Measurements from ENCODE around the gene TTLL11.

TTLL11 gene

DNA sequence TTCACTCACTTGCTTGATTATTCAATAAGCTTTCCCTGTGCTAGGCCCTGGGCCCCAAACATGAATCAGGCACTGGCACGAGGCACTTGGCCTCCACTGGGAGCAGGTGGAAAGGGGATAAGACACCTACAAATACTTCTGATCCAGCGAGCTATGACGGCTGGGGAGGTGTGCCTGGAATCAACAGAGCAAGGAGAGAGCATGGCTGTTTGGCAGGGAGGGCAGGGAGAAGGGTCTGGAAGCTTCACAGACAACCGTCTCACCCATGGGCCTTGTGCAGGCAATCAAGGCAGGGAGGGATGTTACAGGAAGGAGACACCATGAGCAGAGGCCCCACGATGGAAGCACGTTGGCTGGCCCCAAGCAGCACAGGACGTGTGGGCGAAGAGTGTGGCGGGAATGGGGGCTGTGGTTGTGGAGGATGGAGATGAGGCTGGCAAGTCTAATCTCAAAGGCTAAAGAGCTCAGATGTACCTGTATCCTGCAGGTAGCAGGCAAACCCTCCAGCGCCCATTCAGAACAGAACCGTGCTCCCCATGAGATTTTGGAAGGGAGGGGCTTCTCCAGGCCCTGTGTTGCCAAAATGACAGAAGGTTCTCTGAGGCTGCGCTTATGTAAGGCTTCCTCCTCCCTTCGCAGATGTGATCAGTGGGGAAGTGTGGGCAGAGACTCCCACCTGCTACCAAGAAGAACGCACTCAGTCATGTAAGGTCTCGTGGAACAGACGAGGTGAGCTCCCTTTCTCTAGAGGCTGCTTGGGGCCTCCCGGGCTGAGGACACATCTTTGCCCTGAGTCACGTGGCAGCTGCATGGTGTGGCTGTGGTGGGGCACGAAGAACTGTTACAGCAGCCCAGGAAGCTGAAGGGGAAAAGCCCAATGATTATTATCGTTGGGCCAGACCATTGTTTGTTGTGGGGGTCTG lies 252.0 kb downstream of the TTLL11 start:
- no peak for DNase-seq

DNA sequence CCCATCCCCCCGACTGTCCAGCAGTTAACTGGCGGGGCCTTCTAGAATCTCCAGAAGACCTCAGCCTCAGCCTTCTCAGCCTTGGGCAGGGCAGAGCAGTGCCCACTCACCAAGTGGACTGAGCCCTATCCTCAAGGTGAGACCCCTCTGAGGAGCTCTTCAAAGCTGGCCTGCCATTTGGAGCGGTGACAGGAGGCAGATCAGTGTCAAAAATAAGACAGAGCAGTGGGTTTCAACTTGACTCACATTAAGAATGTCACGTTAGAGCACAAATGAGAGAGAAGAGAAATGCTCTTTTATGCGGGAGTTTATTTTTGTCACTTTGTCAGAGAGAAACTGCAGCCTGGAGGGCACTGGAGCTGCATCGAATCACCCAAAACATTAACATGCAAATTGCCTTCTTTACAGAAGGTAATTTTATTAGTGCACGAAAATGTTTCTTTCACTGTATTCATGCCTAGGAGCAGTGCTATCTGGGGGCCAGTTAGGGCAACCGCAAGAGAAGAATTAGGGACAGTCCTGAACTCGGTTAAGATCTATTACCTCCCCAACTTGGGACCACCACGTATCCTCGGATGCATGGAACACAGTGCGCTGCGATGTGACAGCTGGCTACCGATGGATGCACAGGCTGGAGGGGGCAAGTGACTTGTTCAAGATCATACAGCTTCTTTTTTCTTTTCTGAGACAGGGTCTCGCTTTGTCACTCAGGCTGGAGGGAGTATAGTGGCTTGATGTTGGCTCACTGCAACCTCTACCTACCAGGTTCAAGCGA lies 253.2 kb downstream of the TTLL11 start:
- DNase-seq, result no peak

DNA sequence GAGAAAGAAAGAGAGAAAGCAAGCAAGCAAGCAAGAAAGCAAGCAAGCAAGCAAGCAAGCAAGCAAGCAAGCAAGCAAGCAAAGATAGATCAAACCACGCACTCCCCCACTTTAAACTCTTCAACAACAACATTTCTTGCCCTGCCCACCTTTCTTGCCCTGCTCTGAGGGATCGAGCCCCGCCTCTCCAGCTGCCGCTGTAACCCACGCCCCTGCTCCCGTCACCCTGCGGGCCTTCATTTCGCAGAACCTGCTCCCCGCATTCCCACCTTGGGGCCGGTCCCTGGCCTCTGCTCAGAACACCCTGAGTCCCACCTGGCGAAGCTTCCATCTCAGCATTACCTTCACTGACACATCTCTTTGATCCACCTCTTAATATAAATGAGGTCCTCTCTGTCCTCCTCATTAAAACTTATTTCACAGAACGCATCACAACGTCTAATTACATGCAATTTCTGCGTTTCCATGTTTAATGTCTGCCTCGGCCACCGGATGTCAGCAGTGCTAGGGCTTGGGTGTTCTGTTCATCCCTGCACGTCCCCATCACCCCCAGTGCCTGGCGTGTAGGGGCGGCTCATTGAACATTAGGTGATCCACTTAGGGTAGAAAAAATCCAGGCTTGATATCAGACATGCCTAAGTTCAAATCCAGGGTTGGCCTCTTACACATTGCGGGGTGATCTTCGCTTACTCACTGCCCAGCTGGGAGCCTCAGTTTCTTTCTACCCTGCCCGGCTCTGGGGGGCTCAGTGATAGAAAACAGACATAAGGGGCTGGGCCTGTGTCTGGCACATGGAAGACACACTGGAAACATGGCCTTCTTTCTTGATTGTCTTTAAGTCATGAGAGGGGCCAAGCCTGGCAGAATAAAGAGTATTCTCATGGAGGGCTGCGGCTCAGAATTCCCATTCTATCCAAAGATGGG lies 254.1 kb downstream of the TTLL11 start:
- no peak for DNase-seq

DNA sequence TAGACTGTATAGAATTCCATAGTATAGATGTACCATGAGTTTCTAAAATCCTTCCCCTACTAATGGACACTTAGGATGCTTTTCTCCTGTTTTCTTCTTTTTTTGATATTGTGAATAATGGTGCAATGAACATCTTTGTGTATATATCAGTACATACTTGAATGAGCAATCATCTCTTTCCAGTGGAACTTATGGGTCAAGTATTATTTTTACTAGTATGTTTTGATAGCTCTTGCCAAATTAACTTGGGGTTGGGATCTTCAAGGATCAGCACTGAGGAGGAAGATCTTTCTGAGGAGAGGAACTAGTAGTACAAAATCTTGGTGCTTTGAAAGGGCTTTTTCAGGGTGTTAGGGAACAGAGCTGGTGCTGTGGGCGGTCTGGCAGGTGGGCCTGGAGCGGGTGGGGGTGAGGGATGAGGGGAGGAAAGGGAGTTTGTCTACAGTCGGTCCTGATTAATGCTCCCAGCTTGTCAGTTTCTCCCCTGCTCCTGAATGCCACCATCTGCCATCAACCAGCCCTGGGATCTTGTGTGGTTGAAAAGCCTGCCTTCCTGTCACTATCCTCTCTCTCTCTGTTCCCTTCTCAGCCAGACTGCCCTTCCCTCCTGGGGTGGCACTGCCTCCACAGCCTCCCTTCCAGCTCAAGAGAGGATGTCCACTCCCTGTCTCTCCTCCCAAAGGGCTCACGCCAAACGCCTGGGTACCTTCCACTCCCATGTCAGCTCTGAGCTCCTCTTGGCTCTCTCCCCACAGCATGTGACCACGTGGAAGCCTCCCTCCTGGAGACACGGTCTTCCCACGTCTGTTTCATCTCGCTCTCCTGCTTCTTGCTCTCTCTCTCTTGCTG lies 255.8 kb downstream of the TTLL11 start:
- DNase-seq, result peak; percentile 26

DNA sequence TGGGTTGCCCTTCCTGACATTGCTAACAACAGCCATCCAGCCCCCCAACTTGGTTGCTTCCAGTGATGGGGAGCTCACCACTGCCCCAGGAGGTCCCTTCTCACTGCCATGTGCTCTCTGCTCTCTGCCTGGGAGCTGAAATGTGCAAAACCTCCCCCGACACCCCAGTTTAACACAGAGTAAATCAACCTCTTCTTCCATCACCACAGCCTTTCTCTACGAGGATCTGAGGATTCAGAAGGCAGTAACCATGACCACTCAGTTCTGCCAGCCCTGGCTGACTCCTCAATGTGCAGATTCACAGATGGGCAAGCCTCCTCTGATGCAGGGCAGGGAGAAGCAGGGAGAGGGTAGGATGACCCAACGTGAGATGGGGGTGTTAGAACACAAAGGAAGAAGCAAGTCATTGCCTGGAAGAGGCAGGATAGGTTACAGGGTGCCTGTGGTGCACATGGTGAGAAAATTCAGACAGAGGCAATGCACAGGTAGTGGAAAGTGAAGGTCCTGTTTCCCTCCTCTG lies 256.7 kb downstream of the TTLL11 start:
- DNase-seq, result no peak

DNA sequence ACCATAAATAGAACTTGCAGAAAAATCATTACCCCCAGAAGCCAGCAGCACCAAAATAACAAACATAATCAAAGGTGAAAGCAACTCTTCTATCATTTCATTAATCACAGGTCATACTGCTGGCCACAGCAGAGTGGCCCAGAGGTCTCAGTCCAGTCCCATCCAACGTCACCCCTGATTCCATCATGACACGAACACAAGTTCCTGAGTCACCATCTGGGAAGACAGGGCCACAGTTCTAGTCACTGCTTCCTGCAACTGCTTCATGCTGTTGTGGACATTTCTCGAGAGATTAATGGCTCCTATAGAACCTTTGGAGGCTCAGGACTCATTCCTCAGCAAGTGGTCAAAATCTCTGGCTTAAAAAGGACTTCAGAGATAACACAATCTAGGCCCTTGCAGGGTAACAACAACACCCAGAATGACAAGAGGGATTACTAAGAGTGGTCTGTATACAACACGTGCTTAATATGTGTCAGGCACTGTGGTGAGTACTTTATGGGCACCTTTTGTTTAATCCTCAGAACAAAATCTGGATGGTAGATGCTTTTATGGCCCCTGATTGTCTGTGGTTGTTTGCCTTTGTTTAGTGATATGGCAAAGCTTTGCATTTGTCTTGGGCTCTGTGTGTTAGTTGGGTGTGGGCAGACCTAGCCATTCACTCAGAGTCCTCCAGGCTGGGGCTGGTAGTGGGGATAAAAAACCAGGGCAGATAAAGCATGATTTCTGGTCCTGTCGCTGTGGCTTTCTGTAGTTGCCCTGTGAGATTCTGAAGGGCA lies 257.3 kb downstream of the TTLL11 start:
- DNase-seq, result no peak

DNA sequence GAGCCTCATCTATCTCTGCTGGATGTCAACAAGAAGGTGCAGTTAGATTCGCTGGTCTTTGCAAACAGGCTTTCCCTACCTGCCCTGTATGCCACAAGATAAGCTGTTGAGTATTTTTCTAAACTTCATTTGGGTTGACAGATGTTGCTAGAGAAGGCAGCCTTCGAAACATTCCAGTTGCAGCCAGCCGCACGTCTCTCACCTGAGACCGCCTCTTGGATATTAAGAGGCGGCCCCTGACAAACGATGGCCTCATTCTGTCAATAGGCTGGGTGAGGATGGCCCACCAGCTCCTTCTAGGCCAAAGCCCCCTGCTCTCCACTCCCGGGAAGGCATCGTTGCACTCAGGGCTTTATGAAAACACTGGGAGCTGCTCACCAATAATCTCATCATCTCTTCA lies 260.0 kb downstream of the TTLL11 start:
- DNase-seq, result no peak

DNA sequence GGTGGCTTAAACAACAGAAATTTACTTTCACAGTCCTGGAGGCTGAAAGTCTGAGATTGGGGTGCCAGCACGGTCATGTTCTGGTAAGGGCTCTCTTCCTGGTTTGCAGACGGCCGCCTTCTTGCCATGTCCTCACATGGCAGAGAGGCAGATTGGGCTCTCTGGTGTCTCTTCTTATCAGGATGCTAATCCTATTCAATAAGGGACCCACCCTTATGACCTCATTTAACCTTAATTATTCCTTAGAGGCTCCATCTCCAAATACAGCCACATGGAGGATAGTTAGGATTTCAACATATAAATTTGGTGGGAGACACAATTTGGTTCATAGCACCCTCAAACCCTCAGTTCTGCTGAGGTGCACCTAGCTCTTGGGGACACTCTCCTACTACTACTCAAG lies 261.2 kb downstream of the TTLL11 start:
- DNase-seq, result no peak

DNA sequence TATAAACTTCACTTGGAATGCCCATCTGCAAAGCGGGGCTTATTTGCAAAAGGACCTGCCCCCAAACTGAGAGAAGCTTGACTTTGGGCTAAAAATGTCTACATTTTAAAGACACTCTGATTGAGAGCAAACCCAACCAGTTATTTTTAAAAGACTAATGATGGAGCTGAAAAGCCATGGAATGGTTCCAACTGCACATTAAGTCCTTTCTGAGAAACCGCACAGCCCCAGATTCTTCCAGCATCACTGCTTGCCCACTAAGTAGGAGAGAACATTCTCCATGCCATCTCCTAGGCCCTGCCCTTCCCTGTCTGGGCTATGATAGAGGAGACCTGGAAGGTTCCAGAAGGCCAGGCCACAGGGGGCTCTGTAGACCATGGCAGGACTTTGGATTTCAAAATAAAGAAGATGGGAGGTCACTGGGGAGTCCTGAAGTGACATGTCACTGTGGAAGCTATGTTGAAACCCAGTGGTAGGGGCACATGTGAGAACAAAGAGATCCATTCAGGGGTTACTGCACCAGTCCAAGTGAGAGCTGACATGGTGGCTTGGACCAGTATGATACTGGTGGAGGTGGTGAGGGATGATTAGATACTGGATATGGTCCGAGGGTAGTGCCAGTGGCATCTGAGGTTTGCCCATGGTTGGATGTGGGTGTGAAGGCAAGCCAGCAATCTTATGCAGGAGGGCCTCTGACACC lies 262.5 kb downstream of the TTLL11 start:
- DNase-seq, result no peak

DNA sequence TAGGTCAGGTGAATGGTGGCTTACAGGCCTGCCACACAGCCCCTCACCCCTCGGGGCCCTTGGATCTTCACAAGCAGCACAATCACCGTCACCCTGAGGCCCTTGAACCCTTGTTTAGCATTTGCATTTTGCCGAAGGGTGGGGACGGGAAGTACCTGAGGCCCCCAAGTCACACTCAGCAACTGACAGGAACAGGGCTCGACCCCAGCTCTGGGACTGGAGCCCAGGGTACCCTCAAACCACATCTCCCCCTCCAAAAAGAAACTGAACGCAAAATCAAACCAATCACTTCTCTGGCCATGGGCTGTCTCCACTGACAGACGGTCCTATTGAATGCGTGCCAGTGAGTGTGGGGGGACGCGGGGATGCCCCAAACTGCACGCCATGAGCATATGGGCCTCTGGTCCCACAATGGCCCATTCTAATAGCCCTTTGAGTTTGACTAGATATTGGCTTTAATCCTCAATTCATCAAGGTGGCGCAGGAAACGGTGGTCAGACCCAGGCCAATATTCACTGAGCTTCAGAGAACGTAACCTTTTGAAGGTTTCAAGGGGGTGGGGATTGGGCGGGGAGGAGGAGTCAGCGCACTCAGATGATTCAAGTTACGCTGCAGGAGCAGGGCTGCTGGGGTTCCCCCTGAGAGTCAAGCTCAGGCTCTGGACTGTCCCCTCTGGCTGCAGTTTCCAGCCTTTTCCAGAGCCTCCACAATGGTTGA lies 265.7 kb downstream of the TTLL11 start:
- no peak for DNase-seq

DNA sequence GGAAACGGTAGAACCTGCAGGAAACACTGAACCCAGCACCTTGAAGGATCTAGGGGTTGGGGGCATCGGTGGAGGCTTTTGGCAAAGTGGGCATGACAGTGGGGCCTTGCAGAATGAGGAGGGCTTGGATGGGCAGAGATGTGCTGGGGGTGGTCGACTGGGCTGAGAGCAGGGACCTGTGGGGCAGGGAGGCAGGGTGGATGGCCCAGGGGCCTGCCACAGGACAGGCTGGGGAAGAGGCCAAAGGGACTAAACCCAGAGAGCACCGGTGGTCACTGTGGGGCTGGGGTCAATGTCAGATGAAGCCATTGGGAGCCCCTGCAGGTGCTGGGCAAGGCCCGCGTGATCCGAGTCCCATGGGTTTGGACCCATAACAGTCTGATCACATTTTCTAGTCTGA lies 266.4 kb downstream of the TTLL11 start:
- DNase-seq, result no peak

DNA sequence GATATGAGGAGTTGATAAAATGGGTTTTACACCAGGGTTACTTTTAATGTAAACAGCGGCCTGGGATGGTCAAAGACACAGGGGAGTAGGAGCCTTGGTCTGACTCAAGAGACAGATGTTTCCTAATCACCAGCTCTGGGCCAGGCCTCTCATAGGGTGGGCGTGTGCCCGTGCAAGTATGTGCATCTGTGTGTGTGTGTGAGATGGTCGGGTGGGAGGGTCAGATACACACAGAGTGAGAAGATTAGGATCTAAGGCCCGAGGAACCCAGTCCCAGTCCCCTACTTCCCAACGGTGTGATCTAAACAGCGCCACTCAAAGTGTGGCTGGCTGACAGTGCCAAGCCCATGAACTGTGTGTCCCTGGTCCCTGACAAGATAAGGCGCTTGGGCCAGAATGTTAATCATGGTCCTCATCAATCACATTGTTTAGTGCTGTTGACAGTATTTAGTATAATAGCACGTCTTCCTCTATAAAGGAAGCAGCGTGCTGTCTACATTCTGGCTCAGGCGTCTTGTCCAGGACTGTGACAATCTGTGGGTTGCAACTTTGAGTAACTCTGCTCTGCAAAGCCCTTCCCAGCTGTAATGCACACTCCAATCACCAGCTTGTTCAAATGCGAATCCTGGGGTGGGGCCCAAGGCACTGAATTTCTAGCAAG lies 267.9 kb downstream of the TTLL11 start:
- DNase-seq, result no peak

DNA sequence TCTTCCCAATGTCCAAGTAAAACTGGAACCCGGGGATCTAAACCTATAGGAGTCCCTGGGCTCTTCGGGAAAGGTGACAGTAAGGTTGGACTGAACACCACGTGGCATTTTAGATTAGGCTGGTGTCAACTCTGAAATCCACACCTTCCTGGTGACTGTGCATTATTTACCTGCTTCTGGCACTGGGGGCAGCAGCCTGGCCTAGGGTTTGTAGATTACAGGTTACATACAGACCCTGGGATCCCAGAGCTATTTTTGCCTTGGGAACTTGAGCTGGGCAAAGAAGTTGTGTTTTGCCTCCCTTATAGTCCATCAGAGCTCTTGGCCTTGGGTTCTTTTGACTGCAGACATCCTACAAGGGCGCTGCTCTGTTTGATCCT lies 268.5 kb downstream of the TTLL11 start:
- DNase-seq, result peak; percentile 7

DNA sequence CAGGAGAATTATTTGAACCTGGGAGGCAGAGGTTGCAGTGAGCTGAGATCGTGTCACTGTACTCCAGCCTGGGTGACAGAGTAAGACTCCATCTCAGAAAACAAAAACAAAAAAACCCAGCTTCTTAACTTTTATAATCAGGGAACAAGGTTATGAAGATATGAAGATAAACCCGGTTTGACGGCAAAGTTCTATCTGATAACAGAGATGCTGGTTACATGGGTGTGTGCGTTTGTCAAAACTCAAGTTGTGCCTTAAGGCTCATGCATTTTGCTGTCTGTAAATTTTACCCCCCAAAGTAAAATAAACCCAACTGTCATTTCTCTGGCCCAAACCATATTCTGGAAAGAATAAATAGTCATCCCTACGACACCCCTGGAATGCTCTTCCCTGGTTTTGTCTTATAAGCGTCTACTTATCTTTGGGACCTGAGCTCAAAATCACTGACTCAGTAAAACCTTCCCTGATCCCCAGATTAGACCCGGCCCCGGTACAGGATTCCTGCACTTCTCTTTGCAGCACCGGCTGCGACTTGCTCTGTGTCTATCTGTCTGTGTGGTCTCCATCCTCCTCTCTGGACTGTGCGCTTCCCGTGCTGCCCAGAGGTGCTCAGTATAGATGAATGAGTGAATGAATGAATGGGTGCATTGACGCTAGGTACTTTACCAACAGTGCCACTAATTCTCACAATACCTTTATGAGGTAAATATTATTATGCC lies 269.5 kb downstream of the TTLL11 start:
- no peak for DNase-seq

DNA sequence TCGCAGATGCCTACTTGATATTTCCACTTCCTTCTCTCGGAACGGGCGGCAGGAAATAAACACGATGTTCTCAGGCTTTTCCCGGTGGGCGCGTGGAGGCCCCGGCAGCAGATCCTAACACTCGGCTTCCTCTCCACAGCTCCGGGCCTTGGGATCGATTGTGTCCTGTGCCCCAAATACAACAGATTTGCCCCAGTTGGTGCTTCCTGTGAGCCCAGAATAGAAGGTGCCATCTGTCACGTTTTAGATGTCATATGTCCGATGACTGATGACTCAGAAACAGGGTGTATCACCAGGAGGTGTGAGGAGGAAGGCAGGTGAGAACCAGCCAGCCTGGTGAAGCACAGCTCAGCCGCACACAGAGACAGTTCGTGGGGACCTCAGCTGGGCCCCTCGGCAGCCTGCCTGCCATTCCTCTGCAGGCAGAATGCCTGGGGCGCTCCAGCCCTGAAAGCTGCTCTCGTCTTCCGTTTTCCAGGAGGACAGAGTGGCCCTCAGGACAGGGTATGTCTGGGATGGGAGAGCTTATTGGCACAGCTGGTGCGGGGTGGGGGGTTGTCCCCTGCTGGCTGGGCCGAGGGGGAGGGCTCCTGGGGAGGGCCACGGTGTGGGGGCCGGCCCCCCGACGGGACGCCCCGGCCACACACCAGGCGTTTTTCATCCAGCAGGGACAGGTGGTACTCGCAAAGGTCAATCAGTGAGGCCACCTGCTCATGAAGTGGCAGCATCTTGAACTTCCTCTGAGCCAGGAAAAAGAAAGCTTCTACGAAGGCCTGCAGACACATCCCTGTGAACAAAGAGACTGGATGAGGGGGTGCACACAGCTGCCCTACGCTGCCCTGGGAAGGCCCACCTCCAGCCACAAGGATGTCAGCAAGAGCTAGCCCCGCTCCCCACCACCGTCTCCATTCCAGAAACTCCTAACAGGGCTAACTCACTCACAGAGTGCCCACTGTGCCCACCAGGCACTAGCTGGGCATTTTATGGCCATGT lies 270.7 kb downstream of the TTLL11 start:
- DNase-seq, result peak; percentile 91

DNA sequence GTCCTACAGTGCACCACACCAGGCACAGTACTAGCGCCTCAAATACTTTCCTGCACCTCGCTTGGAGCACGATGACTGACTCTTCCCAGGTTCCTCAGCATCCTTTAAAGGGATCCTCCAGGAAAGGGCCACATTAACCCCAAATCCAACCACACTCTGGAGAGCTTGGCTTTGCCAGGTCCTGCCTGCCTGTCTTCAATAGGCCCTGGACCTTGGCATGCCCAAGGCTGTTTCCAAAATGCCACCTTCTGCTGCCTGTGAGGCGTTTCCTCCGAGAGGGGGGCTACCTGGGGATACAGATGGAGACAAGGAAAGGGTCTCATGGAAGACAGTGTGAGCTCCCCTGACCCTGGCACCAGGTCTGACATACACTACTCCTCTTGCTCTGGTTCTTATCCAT lies 271.8 kb downstream of the TTLL11 start:
- no peak for DNase-seq
